Sigmoid colon (tissue), 3 donors: Measurements from ENCODE around the gene BCAT1.

Source experiments
- CTCF ChIP-seq, 4 experiments: fragments of 450-650 bp in 3 of 4; fragments of 200-600 bp in 1 of 4; IDR thresholded peaks; one replicate each; pipeline ENCODE4 v1.5.1; 2016 to 2019; ENCODE audit warnings: antibody characterized with exemption in 4 of 4, mild to moderate bottlenecking in 3 of 4, moderate library complexity in 2 of 4
- POLR2A ChIP-seq, 2 donors: fragments of 450-650 bp; IDR thresholded peaks; one replicate each; pipeline ENCODE4 v1.6.1; 2016; ENCODE audit warnings: antibody characterized with exemption in 2 of 2, mild to moderate bottlenecking in 2 of 2, moderate library complexity in 2 of 2

GRCh38 chr12:24918596-24918995, 30.3 kb downstream of the BCAT1 start:
- no peak for TF ChIP-seq CTCF (IDR thresholded peaks at IDR 0.05)
- no peak for TF ChIP-seq POLR2A (IDR thresholded peaks at IDR 0.05)
